ENCODE data around the gene CDC40.

CDC40 gene

DNA sequence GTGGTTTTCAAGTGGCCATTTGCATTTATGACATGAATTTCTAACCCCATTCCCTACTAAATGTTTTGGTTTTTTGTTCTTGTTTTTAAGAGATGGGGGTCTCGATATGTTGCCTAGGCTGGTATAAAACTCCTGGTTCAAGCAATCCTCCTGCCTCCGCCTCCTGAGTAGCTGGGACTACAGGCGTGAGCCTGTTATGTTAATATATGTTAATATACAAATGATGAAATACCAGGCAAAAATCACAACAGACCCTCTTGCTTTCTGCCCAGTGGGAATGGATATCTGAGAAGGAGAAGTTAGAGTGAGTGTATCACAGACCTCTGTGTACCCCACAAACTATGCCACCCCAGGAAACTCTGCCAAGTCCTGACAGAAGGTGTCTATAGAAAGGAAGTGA, 66.2 kb downstream of the CDC40 start:
- DNase-seq (ENCODE audit: low read depth), result no peak
- no peak for TF ChIP-seq CTCF (IDR thresholded peaks at IDR 0.05; ENCODE audit: control insufficient read depth, insufficient read depth, low read depth, low read length, missing control alignments)
- H3K4me3 ChIP-seq (ENCODE audit: control insufficient read depth, low read depth, low read length), result no peak overlapping the region

GRCh38 chr6:110246900-110247546, 66.8 kb downstream of the CDC40 start:
- DNase-seq (ENCODE audit: low read depth), result no peak
- TF ChIP-seq CTCF (IDR thresholded peaks at IDR 0.05; ENCODE audit: control insufficient read depth, insufficient read depth, low read depth, low read length, missing control alignments), result no peak

DNA sequence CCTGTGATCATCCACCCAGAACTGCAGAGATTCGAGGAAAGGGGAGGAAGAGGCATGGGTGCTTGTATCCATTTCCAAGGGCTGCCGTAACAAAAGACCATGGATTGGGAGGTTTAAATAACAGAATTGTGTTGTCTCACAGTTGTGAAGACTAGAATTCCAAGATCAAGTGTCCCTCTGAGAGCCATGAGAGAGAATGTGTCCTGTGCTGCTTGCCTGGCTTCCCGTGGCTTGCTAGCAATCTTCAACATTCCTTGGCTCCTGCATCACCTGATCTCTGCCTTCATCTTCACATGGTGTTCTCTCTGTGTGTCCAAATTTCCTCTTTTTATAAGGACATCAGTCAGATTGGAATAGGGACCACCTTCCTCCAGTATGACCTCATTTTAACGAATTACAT, 69.8 kb downstream of the CDC40 start:
- DNase-seq (ENCODE audit: low read depth), result no peak
- no peak for TF ChIP-seq CTCF (IDR thresholded peaks at IDR 0.05; ENCODE audit: control insufficient read depth, insufficient read depth, low read depth, low read length, missing control alignments)
- no peak overlapping the region for H3K4me3 ChIP-seq (ENCODE audit: control insufficient read depth, low read depth, low read length)

More at GRCh38 chr6:110246900-110247546, 66.8 kb downstream of the CDC40 start:
- H3K4me3 ChIP-seq (ENCODE audit: control insufficient read depth, low read depth, low read length), result no peak overlapping the region

DNA sequence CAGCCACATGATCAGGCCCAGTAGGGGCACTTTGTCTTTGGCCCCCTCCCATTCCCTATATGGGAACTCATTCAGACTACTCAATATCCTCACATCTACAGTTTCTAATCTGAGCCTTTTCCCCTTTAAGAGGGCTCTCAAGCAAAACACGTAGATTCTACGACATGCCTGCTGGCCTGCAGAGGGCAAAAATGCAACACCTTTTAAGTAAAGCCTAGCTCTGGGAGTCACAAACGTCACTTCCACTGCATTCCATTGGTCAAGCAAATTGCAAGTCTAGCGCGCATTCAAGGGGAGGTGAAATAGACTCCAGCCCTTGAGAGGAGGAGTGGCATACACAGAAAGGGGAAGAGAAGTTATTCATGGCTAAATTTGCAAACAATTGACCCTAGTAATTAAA, 70.6 kb downstream of the CDC40 start:
- TF ChIP-seq CTCF (IDR thresholded peaks at IDR 0.05; ENCODE audit: control insufficient read depth, insufficient read depth, low read depth, low read length, missing control alignments), result no peak
- no peak overlapping the region for H3K4me3 ChIP-seq (ENCODE audit: control insufficient read depth, low read depth, low read length)
- DNase-seq (ENCODE audit: low read depth), result no peak

GRCh38 chr6:110255211-110255750, 75.1 kb downstream of the CDC40 start:
- no peak overlapping the region for H3K4me3 ChIP-seq (ENCODE audit: control insufficient read depth, low read depth, low read length)
- no peak for DNase-seq (ENCODE audit: low read depth)
- TF ChIP-seq CTCF (IDR thresholded peaks at IDR 0.05; ENCODE audit: control insufficient read depth, insufficient read depth, low read depth, low read length, missing control alignments), result no peak

- DNase-seq (ENCODE audit: low read depth), result no peak
- H3K4me3 ChIP-seq (ENCODE audit: control insufficient read depth, low read depth, low read length), result no peak overlapping the region
- no peak for TF ChIP-seq CTCF (IDR thresholded peaks at IDR 0.05; ENCODE audit: control insufficient read depth, insufficient read depth, low read depth, low read length, missing control alignments)
Observed at GRCh38 chr6:110256366-110256765, 76.1 kb downstream of the CDC40 start.

Data from AG09309 (cell line).